Germinal center (tissue), 1 donor: ENCODE data around the gene HYLS1.
A peak's percentile ranks its signal among the peaks of the same experiment; 100 is the strongest.
"Not testable (repeated sequence)": the region's sequence is repeated elsewhere in the genome, so short reads cannot be mapped to it uniquely, and the experiment has no call there.

Experiments used
- DNase-seq: peaks from one replicate; pipeline ENCODE4 v3.0.0; 2012; ENCODE audit warnings: mixed read lengths, low spot score

The HYLS1 gene, protein sequence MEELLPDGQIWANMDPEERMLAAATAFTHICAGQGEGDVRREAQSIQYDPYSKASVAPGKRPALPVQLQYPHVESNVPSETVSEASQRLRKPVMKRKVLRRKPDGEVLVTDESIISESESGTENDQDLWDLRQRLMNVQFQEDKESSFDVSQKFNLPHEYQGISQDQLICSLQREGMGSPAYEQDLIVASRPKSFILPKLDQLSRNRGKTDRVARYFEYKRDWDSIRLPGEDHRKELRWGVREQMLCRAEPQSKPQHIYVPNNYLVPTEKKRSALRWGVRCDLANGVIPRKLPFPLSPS

DNA sequence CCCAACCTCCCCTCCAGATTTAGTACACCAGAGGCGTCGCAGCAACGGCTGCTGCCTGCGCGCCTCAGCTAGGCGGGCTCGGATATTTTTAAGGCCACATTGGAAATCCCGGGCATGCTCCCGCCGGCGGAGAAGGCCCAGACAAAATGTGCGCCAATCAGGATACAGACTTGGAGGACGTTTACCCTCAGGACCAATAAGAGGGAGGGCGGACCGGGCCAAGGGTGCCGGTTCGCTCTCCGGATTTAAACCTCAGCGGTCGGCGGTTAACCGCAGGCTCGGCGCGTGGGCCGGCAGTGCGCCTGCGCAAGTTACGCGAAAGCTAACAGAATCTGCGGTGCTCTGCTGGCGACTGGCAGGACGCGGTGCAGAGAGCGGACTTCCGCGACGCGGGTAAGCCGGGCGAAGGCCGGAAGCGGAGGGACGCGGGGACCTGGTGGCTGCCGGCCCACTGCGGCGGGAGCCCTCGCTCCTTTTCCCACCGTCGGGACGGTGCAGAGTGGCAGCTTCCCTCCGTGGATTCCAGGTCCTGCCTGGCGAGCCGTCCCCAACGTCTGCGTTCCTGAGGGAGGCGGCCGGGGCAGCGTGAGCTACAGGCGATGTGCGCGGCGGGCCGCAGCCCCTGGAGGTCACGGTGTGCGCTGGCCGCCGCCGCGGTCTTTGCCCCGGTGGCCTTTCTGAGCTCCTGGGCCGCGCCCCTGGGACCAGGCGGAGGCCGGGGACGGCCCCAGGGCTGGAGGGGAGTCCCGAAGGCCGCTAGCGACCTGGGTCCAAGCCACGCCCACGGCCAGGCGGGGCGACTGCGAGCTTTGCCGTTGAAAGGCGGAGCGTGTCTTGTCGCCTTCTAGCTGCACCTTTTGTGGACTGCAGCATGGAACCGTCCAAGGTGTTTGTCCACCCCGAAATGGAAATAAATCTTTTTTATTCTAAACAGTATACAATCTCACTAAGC is at the start of gene HYLS1:
HYLS1 (plus strand) TSS at position 296 of the 952 bp plus-strand sequence. CDS start 11,701 bp downstream, outside the sequence.
- peak; percentile 95 for DNase-seq

DNA sequence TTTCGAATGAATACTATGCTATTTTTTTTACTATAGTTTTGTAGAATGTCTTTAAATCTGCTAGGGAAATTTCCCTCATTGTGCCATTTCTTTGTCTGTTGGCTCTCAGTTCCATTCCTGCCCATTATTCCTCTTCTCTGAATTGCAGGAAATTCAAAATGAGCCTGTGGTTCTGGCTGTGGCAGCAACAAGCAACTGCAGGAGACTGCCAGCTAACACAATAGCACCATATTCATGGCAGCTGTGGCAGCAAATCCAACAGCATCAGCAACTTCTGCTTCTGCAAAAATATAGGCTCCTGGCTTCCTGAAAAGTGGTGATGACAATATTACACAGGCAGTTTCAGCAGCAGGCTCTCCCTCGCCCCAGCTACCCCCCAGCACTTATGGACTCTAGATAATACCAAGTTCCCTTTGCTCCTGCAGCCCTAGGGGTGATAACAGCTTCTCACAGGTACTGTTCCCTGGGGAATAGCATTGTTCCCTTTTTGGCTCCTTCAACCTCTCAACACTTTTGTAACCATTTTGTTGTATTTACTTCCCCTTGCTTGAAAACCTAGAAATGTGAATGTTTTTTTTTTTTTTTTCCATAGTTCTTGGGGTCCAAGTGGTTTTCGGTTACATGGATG is 45.0 kb upstream of the HYLS1 start:
- DNase-seq: peak; percentile 7

DNA sequence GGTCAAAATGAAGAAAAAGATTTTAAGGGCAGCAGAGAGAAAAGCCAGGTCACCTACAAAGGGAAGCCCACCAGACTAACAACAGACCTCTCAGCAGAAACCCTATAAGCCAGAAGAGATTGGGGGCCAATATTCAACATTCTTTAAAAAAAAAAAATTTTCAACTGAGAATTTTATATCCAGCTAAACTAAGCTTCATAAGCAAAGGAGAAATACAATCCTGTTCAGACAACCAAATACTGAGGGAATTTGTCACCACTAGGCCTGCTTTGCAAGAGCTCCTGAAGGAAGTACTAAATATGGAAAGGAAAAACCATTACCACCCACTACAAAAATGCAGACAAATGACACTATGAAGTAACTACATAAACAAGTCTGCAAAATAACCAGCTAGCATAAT is 41.3 kb upstream of the HYLS1 start:
- no peak for DNase-seq

DNA sequence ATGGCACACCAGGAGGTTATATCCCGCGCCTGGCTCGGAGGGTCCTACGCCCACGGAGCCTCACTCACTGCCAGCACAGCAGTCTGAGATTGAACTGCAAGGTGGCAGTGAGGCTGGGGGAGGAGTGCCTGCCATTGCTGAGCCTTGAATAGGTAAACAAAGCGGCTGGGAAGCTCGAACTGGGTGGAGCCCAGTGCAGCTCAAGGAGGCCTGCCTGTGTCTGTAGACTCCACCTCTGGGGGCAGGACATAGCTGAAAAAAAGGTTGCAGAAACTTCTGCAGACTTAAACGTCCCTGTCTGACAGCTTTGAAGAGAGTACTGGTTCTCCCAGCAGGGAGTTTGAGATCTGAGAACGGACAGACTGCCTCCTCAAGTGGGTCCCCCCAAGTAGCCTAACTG is 29.8 kb upstream of the HYLS1 start:
- not testable (repeated sequence) for DNase-seq

DNA sequence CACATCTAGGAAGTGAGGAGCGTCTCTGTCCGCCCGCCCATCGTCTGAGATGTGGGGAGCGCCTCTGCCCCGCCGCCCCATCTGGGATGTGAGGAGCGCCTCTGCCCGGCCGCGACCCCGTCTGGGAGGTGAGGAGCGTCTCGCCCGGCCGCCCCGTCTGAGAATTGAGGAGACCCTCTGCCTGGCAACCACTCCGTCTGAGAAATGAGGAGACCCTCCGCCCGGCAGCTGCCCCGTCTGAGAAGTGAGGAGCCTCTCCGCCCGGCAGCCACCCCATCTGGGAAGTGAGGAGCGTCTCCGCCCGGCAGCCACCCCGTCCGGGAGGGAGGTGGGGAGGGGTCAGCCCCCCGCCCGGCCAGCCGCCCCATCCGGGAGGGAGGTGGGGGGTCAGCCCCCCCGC is 24.7 kb upstream of the HYLS1 start:
- DNase-seq: not testable (repeated sequence)

DNA sequence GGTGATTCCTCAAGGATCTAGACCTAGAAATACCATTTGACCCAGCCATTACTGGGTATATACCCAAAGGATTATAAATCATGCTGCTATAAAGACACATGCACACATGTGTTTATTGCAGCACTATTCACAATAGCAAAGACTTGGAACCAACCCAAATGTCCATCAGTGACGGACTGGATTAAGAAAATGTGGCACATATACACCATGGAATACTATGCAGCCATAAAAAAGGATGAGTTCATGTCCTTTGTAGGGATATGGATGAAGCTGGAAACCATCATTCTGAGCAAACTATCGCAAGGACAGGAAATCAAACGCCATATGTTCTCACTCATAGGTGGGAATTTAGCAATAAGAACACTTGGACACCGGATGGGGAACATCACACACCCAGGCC is 22.1 kb upstream of the HYLS1 start:
- DNase-seq: not testable (repeated sequence)

DNA sequence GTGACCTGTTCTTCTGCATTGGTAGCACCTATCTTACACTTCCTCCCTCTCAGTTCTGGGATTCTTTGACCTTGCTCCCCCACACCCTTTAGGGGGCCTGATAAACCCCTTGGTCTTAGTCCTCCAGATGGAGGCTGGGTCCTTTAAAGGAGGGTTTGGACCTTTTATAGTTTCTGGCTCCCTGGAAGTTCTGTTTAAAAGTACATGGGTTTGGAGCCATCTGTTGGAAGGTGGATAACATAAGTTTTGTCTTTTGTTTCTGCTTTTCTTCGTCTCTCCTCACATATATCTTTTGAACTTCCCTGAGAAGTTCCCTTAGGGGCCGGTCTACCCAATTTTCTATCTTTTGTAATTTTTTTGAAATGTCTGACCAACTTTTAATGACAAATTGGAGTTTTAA is 17.9 kb upstream of the HYLS1 start:
- DNase-seq: no peak

DNA sequence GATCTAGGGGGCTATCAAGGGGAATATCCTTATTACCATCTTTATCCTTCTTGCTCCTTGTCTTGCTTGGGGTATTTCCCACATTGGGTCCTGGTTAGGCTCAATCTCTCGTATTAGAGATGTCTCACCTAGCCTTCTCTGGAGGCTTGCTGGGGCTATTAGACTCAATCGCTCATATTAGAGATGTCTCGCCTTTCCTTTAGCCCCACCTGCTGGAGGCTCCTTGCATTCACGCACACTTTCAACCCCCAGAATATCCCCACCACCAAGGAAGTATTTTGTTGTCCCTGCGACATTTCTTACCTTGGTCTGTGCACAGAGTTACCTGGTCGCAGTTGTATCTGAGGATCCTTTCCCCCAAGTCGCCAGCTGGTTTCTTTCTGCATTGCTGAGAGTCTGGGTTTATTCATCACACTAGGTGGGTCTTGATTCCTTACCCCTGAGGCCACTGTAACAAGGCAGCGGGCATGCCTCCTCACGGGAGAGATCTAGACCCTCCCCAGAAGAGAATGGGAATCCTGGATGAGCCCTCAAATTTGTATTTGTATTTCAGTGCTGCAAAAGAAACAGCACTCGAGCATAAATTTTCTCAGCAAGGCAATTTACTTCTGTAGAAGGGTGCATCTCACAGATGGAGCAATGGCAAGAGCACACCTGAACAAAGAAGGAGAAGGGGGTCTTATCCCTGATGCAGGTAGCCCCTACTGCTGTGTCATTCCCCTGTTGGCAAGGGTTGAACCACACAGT is 15.9 kb upstream of the HYLS1 start:
- peak; percentile 17 for DNase-seq

DNA sequence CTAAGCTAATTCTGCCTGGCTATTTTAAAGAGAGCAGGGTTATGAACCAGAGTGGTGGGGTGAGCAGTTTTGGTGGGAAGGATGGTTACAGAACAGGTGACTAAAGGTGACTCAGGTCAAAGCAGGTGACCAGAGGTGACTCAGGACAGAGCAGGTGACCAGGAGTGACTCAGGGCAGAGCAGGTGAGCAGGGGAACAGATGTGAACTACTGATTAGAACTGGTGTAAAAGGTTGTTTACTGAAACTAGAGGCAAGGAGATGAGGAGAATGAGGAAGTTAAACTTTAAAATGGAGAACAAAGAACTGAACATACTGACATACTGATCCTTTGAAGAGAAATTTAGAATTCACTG is 15.4 kb upstream of the HYLS1 start:
- no peak for DNase-seq

DNA sequence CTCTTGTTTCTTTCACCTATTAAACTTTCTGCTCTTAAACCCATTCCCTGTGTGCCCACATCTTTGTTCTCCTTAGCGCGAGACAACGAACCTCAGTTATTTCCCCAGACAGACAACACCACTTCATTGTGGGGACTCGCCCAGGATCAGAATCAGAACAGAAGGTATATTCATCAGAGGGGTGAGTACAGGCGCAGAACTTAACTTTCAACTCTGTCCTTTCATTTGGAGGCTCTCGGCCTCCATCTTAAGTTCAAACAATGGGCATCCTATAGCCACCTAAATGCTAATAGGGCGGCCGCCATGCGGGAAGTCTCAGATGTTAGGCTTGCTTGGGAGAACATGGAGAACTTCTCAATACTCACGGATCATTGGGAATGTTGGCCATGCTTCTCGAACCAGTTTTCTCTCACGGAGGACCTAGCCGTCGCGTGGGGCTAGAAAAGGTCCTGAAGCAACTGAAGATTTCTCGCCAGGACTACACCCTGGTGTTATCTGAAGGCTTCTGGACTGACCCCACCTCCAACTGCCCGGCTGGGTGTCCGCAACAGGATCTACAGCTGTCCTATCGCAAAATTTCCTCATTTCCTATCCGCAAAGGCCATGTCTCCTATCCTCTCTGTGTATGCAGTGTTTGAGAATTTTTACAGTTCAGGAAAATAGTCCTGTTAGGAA is 13.4 kb upstream of the HYLS1 start:
- DNase-seq: no peak

DNA sequence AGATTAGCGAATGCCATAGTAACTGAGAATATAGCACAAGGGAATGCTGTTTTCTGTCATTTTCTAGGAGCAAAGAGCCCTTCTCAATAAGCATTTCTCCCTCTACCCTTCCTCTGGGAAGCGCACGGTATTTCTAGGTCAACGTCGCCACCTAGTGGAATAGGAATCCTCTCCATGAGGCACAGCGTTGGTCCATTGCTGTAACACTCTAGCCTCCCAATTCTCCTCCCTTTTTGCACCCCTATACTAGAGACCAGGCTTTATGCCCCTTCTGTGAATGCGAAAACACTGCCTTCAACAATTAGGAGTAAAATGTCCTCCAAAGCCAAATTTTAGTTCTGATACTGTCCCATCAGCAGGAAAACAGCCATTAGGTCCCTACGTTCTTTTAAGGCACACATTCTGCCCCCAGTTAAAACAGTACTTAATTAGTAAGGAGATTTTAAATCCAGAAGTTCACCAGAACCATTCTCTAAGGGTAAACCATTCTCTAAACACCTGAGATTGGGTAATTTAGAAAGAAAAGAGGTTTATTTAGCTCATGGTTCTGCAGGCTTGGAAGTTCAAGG is 12.8 kb upstream of the HYLS1 start:
- peak; percentile 14 for DNase-seq

DNA sequence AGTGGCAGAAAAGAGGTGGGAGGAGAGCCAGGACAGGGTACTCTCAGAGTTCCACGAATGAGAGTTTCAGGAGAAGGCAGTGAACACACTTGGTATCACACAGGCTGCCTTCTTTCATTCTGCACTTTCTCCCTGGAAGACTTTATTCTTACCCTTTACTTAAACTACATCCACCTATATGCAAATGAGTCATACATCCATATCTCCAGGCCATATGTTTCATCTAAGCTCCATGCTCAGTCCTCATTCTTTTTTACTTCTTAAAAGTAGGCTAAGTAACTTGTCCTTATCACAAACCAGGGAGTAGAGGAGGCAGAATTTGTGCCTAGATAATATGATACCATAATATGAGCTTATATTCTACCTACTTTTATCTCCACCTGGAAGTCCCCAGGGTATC is 6.2 kb upstream of the HYLS1 start:
- no peak for DNase-seq

DNA sequence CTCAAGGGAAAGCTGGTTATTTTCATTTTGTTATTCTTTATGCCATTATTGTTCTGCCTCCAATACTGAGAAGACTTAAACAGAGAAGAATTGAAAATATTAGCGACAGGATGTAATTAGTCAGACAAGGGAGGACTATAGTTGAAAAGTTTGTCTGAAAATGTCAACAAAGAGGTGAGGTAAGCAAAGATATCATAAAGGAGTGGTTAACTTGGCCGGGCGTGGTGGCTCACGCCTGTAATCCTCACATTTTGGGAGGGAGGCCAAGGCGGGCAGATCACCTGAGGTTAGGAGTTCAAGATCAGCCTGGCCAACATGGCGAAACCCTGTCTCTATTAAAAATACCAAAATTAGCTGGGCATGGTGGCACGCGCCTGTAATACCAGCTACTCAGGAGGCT is 4.1 kb upstream of the HYLS1 start:
- no peak for DNase-seq

DNA sequence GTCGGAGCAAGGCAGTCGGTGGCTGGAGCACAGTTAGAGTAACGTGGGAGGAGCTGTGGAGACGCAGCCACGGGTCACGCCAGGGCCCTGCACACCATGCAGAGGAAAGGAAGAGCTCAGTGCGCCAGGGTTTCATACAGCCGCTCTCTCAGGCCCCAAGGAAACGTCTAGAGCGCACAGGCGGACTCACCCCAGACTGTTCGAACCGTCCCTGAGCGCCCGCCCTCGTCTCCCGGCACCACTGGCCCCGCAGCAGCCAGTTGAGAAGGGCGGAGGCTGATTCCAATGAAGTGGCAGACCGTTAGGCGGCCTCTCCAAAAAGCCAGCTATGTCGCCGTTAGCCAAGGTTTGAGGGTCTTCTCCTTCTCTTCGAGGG is 483 bp upstream of the HYLS1 start:
- DNase-seq: peak; percentile 35

DNA sequence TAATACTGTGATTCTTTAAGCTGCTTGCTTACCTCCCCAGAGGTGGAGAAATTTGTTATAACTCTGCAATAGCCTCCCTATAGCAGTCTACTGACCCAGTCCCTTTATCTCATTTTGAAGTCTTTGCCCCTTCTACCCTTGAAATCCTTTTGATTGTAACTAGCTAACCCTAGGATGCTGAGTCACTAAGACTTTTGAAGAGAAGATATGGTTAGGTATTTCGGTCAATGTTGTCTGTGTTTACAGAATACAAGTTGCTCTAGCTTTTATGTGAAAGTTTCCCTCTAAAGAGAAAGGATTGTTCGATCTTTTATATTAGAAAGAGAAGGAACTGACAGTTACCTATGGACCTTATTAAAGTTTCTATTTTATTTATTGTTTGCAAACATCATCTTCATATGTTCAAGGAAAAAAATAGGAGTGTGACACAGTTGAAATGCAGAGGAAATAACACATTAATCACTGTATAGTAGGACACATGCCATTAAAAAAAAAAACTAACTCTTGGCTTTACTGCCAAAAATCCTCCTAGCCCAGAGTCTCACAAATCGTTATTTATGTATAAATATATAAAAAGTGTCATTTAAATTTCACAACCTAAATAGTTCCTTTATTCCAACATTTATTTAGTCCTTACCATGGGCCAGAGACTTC is 3.1 kb downstream of the HYLS1 start:
- no peak for DNase-seq

DNA sequence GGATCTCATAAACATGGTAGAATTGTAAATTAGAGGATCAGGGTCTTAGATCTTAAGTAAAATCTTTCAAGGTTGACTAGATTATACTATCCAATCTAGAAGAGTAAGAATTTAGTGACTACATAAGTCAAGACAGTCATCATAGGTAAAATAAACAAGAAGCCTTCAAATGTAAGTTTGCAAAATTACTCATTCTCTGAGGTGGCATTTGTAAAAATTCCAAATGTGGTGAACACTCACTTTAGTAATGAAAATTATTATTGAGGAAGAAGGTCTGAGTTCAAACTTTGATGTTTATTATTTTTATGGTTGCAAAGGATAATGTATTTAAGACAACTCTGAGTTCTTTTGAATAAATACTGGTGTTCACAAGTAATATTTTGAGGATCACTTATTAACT is 4.6 kb downstream of the HYLS1 start:
- DNase-seq: no peak

DNA sequence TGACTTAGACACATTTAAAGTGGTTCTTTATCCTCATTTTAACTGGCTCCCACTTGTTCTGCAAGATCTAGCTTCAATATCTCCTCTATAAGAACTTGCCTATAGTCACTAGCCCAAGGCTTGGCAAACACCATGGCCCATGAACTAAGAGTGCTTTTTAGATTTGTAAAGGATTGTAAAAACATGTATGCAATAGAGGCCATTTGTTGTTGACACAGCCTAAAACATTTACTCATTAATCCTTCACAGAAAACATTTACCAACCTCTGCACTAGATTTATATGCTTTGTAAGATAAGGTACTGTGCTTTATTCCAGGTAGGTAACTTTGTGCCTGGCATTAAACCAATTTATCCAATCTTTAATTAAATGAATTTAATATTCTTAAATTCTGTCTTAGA is 5.5 kb downstream of the HYLS1 start:
- DNase-seq: no peak

DNA sequence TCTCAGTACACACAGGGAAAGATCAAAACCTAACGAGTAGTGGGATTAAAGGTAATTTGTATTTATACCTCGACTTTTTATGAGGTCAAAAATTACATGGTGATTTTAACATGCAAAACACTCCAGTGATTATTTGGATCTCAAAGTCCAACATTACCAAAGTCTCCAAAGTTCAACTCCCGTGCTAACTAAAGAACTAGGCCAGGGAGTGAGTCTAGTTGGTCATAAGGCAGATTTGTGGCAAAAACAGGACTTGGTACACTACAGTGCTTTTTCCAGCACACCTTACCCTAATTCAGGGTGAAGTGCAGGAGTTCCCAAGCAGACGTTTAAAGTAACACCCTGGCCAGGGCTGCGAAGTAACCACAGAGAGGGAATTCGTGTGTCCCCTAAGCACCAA is 14.4 kb downstream of the HYLS1 start:
- DNase-seq: no peak

DNA sequence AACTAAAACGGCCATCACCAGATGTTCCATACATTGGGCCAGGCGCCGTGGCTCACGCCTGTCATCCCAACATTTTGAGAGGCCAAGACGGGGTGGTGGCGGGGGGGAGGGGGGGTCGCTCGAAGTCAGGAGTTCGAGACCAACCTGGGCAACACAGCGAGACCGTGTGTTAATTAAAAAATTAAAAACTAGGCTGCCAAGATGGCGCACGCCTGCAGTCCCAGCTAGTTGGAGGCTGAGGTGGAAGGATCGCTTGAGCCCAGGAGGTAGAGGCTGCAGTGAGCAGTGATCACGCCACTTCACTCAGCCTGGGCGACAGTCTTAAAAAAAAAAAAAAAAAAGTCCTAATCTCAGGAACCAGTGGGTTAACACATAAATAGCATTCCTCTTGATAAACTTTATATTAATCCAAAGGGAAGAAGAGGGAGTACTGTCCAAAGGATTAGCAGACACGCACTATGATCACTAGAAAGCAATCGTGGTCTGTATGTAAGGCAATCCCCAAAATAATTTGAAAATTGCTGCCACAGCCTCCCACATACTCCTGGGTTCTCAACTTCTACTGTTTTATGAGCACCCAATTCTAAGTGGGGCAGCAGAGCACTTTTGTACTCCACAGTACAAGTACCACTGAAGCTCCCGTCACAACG is 14.9 kb downstream of the HYLS1 start:
- no peak for DNase-seq
